Renal cortex interstitium (tissue), 11 donors: ENCODE measurements around the gene TLE4. TPM values are rescaled to one million over a fixed set of nuclear protein-coding genes. Genes with fewer than 3 reads are reported as not detected.

Experiments
- DNase-seq, 11 donors: peaks; one replicate each; pipeline ENCODE4 v3.0.0-alpha.2; 2013; ENCODE audit warnings: low read depth in 9 of 11, low spot score in 4 of 11; ENCODE audit errors: extremely low read depth in 1 of 11
- polyA plus RNA-seq, 3 donors: library from polyadenylated mRNA; unstranded; fragments of 120-200 nt; gene quantifications; one replicate each; pipeline ENCODE4 v1.2.1, GENCODE V29; 2013; ENCODE audit not compliant: insufficient read length in 3 of 3

The TLE4 gene
- polyA plus RNA-seq, 3 donors, result 58.3 to 77.3 (median 67.1) TPM

GRCh38 chr9:79568337-79569101 lies 3.2 kb upstream of the TLE4 start:
- no peak for DNase-seq

- DNase-seq, result no peak
Observed at GRCh38 chr9:79569814-79570447, 1.8 kb upstream of the TLE4 start.

GRCh38 chr9:79570448-79571308 lies 1.1 kb upstream of the TLE4 start:
- DNase-seq, result peak in 7 of 11 donors; percentile 69 to 83 (median 75)

GRCh38 chr9:79572032-79572607 lies 355 bp downstream of the TLE4 start:
- DNase-seq, result no peak

GRCh38 chr9:79572608-79573411 lies 1.0 kb downstream of the TLE4 start:
- DNase-seq, result peak in 2 of 11 donors; percentile 43 to 57

- no peak for DNase-seq
Observed at GRCh38 chr9:79573412-79573923, 1.7 kb downstream of the TLE4 start.

GRCh38 chr9:79574136-79574535 lies 2.4 kb downstream of the TLE4 start:
- DNase-seq, result no peak

DNA sequence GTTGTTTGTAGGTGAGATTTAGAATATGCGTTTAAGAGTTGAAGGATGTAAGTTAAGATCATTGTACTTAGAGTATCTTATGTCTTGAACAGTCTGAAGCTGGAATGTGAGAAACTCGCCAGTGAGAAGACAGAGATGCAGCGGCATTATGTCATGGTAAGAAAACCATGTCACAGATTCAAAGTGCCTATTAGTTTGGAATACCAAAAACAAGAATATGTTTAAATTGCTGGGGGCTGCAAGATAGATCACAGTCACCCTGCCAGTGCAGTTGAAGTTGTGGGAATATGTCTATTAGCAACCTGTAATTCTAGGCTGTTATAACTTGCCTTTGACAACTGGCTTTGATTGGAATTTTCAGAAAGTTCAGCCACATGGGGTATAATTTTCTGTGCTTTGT lies 3.0 kb downstream of the TLE4 start:
- DNase-seq, result no peak

GRCh38 chr9:79575547-79575946 lies 3.8 kb downstream of the TLE4 start:
- no peak for DNase-seq

DNA sequence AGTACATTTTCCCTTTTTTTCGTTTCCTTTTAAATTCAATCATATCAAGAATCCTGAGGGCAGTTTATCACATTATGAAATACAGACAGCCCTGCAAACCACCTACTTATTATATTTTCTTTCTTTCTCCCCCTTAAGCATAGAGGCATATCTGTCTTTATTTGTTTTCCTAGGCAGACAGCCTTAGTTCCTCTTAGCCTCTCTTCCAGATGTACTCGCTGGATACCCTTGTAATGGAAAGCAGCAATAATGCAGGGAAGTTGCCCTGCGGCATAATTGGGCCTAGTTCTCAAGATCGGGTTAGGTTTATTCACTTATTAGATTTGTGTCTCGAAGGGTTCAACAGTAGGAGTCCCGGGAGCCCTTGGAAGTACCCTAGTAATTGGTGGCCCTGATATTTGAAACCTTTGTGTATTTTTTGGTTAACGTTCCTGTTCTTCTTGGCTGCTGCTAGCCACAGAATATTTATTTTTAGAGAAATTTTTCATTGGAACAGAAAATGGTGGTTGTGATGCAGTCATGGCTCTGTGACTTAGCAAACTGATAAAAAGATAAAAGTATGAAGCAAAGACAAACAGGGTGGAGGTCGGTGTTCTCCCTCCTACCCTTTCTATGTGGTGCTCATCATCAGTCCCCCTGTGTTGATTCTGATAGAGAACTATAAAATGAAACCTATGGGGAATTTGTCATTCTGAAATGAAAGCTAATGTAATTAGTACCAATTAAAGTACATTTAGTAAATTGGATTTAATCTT lies 6.4 kb downstream of the TLE4 start:
- DNase-seq, result no peak

GRCh38 chr9:79578891-79579290 lies 7.1 kb downstream of the TLE4 start:
- DNase-seq, result no peak

DNA sequence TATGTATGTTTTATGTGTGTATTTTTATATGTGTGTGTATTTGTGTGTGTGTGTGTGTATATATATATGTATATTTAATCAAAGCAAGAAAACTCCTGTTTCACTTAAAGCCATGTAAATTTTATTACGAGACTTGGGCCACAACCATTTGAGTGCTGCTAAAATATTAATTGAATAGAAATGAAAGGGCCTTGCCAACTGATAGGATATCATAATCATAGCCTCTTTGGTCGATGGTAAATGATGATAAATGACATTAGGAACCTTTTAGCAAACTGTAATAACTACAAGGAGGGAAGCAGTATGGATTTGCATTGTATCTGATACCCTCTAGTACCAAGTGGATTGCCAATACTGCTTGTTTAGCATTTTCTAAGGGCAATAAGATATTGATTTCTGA lies 7.9 kb downstream of the TLE4 start:
- DNase-seq, result no peak

GRCh38 chr9:79580055-79580454 lies 8.3 kb downstream of the TLE4 start:
- DNase-seq, result no peak

- DNase-seq, result no peak
Observed at GRCh38 chr9:79581388-79581787, 9.6 kb downstream of the TLE4 start.

DNA sequence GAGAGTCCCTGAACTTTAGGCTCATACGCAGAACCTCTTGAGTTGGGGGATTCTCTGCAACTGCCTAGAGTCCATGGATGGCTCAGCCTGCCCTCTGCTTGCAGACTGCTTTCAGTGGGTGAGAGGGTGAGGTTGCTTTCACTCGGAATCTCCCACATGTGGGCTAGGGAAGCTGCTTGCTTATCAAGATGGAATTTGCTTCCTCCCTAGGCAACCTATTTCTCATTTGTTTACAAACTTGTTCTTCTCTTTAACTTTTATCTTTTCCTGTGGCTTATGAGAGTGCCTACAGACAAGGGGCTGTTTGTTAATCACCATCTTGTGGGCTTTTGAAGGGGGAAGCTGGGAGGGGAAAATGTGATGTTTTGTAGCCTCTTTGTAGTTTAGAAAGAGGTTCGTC lies 10.0 kb downstream of the TLE4 start:
- no peak for DNase-seq

GRCh38 chr9:79583952-79584654 lies 12.3 kb downstream of the TLE4 start:
- DNase-seq, result no peak

GRCh38 chr9:79584655-79584982 lies 12.9 kb downstream of the TLE4 start:
- DNase-seq, result no peak
